Mucosa of rectum (tissue), 2 donors: Measurements from ENCODE around the gene ERBB2.
"Not testable (repeated sequence)": the region's sequence is repeated elsewhere in the genome, so short reads cannot be mapped to it uniquely, and the experiment has no call there.

Source experiments
- H3K27ac ChIP-seq, 2 donors: one replicate each; pipeline ENCODE4 v1.7.0; 2013; ENCODE audit warnings: inconsistent platforms in 2 of 2, low read depth in 2 of 2, low read length in 2 of 2
- H3K27me3 ChIP-seq, 2 donors: one replicate each; pipeline ENCODE4 v1.7.0; 2013; ENCODE audit warnings: low read length in 2 of 2; ENCODE audit not compliant: control insufficient read depth in 2 of 2, insufficient read depth in 2 of 2
- H3K36me3 ChIP-seq, 2 donors: one replicate each; pipeline ENCODE4 v1.7.0; 2013; ENCODE audit warnings: low read length in 2 of 2; ENCODE audit not compliant: control insufficient read depth in 2 of 2, insufficient read depth in 2 of 2
- H3K4me1 ChIP-seq, 2 donors: one replicate each; pipeline ENCODE4 v1.7.0; 2013; ENCODE audit warnings: low read length in 2 of 2, mild to moderate bottlenecking in 1 of 2; ENCODE audit not compliant: control insufficient read depth in 2 of 2, insufficient read depth in 2 of 2
- H3K4me3 ChIP-seq, 2 donors: one replicate each; pipeline ENCODE4 v1.7.0; 2013; ENCODE audit warnings: low read length in 2 of 2
- H3K9ac ChIP-seq, 2 donors: one replicate each; pipeline ENCODE4 v1.7.0; 2013; ENCODE audit warnings: low read length in 2 of 2, low read depth in 1 of 2, mild to moderate bottlenecking in 1 of 2
- H3K9me3 ChIP-seq, 2 donors: one replicate each; pipeline ENCODE4 v1.7.0; 2013; ENCODE audit warnings: low read length in 2 of 2; ENCODE audit not compliant: control insufficient read depth in 2 of 2
- donor health status: healthy.
- donor health status: Normal muscosa, but diverticular disease.

The ERBB2 gene

GRCh38 chr17:39704821-39705551, 5.1 kb downstream of the ERBB2 start:
- H3K9ac ChIP-seq = peak overlapping the region; percentile 65 to 70
- peak overlapping the region; percentile 46 to 48 for H3K4me3 ChIP-seq
- H3K36me3 ChIP-seq = peaks cover 24 to 27% of the 10 kb centered on the region in 2 donors
- no peaks in the 10 kb centered on the region for H3K9me3 ChIP-seq
- peak overlapping the region; percentile 89 to 95 for H3K27ac ChIP-seq
- peaks cover 59 to 68% of the 10 kb centered on the region in 2 donors for H3K4me1 ChIP-seq
- H3K27me3 ChIP-seq = no peaks in the 10 kb centered on the region

GRCh38 chr17:39705786-39706348, 6.0 kb downstream of the ERBB2 start:
- peaks cover 59 to 68% of the 10 kb centered on the region in 2 donors for H3K4me1 ChIP-seq
- H3K27ac ChIP-seq = peak overlapping the region; percentile 89 to 95
- peak overlapping the region; percentile 46 to 48 for H3K4me3 ChIP-seq
- no peaks in the 10 kb centered on the region for H3K27me3 ChIP-seq
- H3K9me3 ChIP-seq = no peaks in the 10 kb centered on the region
- H3K36me3 ChIP-seq = peaks cover 32 to 34% of the 10 kb centered on the region in 2 donors
- peak overlapping the region; percentile 65 to 70 for H3K9ac ChIP-seq

- Histone ChIP-seq H3K27ac (peak overlapping the region; percentile 89 to 95), H3K4me3 (peak overlapping the region; percentile 39 to 44), H3K4me1 (peaks cover 59 to 63% of the 10 kb centered on the region in 2 donors), H3K27me3 (no peaks in the 10 kb centered on the region), H3K36me3 (peaks cover 34 to 37% of the 10 kb centered on the region in 2 donors), H3K9me3 (no peaks in the 10 kb centered on the region), H3K9ac (peak overlapping the region; percentile 47 to 65)
These were observed 6.5 kb downstream of the ERBB2 start for GRCh38 chr17:39706383-39706782.

GRCh38 chr17:39706921-39707337, 7.1 kb downstream of the ERBB2 start:
- Histone ChIP-seq H3K27ac (peak overlapping the region; percentile 89 to 95), H3K9ac (peak overlapping the region; percentile 47 to 65)

GRCh38 chr17:39709319-39709997, 9.6 kb downstream of the ERBB2 start:
- no peaks in the 10 kb centered on the region for H3K27me3 ChIP-seq
- H3K9me3 ChIP-seq = no peaks in the 10 kb centered on the region
- H3K4me3 ChIP-seq = no peak overlapping the region
- H3K36me3 ChIP-seq = peaks cover 44 to 55% of the 10 kb centered on the region in 2 donors
- H3K4me1 ChIP-seq = peaks cover 34 to 36% of the 10 kb centered on the region in 2 donors
- H3K27ac ChIP-seq = no peak overlapping the region
- no peak overlapping the region for H3K9ac ChIP-seq

More at GRCh38 chr17:39706921-39707337, 7.1 kb downstream of the ERBB2 start:
- H3K36me3 ChIP-seq = peaks cover 39 to 43% of the 10 kb centered on the region in 2 donors
- H3K4me1 ChIP-seq = peaks cover 56 to 58% of the 10 kb centered on the region in 2 donors
- H3K4me3 ChIP-seq = peak overlapping the region; percentile 39 to 44
- H3K27me3 ChIP-seq = no peaks in the 10 kb centered on the region
- H3K9me3 ChIP-seq = no peaks in the 10 kb centered on the region

- Histone ChIP-seq H3K9ac (no peak overlapping the region), H3K4me1 (peaks cover 26 to 28% of the 10 kb centered on the region in 2 donors), H3K27ac (no peak overlapping the region), H3K9me3 (no peaks in the 10 kb centered on the region), H3K27me3 (no peaks in the 10 kb centered on the region), H3K4me3 (no peak overlapping the region), H3K36me3 (peaks cover 48 to 59% of the 10 kb centered on the region in 2 donors)
These were observed 10.4 kb downstream of the ERBB2 start for GRCh38 chr17:39709998-39710964.

- Histone ChIP-seq H3K4me1 (peaks cover 24 to 27% of the 10 kb centered on the region in 2 donors), H3K36me3 (peaks cover 56 to 67% of the 10 kb centered on the region in 2 donors)
- H3K9me3 ChIP-seq, H3K4me3 ChIP-seq, H3K27me3 ChIP-seq, H3K9ac ChIP-seq, H3K27ac ChIP-seq: not testable (repeated sequence)
These were observed 11.2 kb downstream of the ERBB2 start for GRCh38 chr17:39711071-39711470.

GRCh38 chr17:39711851-39712250, 12.0 kb downstream of the ERBB2 start:
- Histone ChIP-seq H3K27me3 (no peaks in the 10 kb centered on the region), H3K27ac (no peak overlapping the region), H3K36me3 (peaks cover 56 to 68% of the 10 kb centered on the region in 2 donors), H3K4me3 (no peak overlapping the region), H3K4me1 (peaks cover 23 to 27% of the 10 kb centered on the region in 2 donors), H3K9ac (no peak overlapping the region), H3K9me3 (no peaks in the 10 kb centered on the region)

GRCh38 chr17:39714234-39714633, 14.4 kb downstream of the ERBB2 start:
- Histone ChIP-seq H3K4me3 (no peak overlapping the region), H3K27ac (no peak overlapping the region), H3K4me1 (peaks cover 19% of the 10 kb centered on the region in 2 donors), H3K9me3 (no peaks in the 10 kb centered on the region), H3K27me3 (no peaks in the 10 kb centered on the region), H3K9ac (no peak overlapping the region), H3K36me3 (peaks cover 39 to 61% of the 10 kb centered on the region in 2 donors)
